HG03342 (cell line): ENCODE data around the gene CLEC1B.
A peak's percentile ranks its signal among the peaks of the same experiment; 100 is the strongest.
"Not testable (repeated sequence)": the region's sequence is repeated elsewhere in the genome, so short reads cannot be mapped to it uniquely, and the experiment has no call there.

ENCODE experiments used
- ATAC-seq: cut with Tn5 transposase; IDR thresholded peaks from one replicate; pipeline ENCODE4 v1.9.1; 2021; ENCODE audit warnings: mild to moderate bottlenecking, moderate library complexity; ENCODE audit not compliant: unreplicated experiment

The CLEC1B gene

DNA sequence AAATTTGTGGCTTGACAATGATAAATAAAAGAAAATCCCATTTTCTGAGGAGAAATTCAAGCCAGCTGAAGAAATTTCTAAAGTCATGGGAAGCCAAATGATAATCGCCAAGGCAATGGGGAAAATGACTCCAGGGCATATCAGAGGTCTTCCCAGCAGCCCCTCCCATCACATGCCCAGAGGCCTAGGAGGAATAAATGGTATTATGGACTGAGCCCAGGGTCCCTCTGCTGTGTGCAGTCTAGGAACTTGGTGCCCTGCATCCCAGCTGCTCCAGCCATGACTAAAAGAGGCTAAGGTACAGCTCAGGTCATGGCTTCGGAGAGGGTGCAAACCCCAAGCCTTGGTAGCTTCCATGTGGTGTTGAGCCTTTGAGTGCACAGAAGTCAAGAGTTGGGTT is 23.3 kb downstream of the CLEC1B start:
- ATAC-seq: no peak

DNA sequence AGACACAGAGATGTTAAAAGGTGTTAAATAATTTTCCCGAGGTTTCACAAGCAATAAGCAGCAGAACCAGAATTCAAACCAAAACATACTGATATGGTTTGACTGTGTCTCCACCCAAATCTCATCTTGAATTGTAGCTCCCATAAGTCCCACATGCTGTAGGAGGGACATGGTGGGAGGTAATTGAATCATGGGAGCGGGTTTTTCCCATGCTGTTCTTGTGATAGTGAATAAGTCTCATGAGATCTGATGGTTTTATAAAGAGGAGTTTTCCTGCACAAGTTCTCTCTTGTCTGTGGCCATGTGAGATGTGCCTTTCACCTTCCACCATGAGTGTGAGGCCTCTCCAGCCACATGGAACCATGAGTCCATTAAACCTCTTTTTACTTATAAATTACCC is 24.2 kb downstream of the CLEC1B start:
- not testable (repeated sequence) for ATAC-seq

DNA sequence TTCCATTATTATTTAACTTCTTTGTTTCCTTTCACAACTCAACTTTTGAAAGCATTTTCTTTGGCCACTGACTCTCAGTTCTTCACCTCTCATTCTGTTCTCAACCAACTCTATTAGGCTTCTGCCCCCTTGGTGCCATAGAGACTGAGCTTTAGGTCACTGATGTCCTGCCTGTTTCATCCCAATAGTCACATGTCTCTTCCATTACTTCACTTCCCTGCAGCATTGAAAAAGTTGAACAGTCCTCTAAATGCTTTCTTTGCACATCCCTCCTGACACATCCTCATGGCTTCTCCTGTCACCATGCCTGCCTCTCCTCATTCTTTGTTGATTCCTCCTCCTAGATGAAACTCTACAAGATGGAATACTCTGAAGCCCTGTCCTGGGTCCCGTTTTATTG is 25.0 kb downstream of the CLEC1B start:
- no peak for ATAC-seq

DNA sequence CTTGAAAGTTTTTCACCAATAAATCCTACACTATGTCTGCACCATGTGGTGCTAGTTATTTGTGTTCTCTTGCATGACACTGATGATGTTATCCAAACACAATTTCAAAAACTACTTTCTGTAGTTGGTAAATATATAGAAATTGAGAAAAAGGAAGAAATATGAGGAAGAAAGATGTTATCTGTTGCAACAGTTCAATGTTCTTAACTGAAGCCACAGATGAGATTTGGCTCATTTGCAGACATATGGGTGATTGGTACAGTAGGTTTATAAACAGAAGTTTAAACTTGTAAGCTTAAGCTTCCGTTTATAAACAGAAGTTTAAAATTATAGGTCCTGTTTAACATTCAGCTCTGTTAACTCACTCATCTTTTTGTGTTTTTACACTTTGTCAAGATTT is 27.7 kb downstream of the CLEC1B start, which contains the start of gene CLEC12A:
Gene CLEC12A (plus strand): TSS at position 229 of the 400 bp plus-strand sequence. CDS start 188 bp downstream, outside the sequence.
- no peak for ATAC-seq

DNA sequence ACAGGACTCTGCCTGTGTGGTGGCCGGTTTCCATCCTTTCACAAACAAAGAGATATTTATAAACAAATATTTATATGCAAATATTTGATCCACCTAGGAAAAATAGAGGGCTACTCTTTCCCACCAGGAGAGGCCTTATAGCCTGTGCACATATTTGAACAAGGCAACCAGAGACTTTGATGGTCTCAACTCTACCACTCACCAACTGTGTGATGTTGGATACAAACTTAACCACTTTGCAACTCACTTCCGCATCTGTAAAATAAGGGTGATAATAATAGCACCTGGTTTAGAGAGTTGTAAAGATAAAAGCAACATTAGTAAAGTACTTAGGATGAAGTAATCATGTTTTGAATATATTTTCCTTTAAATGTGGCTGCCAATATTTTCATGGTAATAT is 29.2 kb downstream of the CLEC1B start:
- no peak for ATAC-seq

DNA sequence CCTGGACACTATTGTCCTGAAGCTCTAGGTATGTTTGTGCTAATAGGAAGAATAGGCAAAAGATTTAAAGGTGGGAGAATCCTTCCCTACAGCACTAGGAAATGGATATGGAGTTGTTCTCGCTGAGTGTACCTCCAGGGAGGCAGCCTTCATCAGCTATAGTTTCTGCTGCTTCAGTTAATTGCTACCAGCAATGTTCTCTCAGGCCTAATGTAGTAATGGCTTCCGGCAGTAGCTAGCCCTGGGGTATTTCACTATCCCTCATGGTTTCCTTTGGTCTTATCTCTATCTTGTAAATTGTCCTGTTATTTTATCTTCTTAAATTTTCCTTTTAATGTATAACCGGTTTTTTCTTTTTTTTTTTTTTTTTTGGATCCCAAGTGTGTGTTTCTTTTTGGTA is 37.0 kb downstream of the CLEC1B start:
- ATAC-seq: no peak

DNA sequence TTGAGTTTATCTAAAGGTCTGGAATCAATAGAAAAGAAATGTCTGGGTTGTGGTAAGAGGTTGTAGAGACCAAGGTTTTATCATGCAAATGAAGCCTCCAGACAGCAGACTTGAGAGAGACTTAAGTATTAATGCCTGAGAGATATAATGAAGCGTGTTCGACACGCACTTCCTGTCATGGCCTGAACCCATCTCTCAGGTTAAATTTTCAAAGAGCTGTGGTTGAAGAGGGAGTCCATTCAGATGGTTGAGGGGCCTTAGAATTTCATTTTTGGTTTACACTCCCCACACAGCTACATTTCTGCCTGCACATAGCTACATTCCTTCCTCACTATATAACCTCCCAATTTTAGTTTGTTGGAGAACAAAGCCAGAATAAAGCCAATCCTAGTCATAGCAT is 37.8 kb downstream of the CLEC1B start:
- no peak for ATAC-seq

DNA sequence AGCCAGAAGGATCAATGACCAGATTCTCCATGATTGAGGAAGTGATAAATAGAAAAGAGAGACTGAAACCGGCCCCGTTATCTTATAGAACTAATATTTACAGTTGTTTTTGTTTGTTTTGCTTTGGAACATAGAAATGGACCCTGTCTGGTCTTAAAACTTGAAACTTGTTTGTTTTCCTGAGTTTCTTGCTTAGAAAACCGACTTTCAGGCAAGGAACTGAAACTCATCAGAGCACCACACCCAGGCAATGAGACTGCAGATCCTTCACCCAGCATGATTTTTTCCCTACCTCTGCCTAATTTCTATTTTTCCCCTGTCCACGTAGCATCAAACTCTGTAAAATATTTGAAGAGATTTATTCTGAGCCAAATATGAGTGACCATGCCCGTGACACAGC is 38.3 kb downstream of the CLEC1B start:
- ATAC-seq: no peak

DNA sequence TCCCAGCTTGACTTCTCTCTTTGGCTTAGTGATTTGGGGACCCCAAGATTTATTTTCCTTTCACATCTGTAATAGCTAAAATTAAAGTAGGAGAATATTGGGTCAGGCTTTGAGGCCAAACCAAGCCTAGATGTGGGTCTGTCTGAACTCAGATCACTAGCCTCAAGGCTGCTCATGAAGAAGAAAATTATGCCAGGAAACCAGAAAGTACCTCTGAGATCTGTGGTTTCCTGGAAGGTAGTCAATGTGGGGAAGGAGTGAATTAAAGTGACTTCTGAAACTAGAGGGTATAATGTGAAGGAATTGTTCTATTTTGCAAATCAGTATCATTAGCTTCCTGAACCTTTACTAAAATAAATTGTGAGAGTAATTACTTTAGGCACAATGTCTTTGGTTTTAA is 41.1 kb downstream of the CLEC1B start:
- ATAC-seq: no peak

DNA sequence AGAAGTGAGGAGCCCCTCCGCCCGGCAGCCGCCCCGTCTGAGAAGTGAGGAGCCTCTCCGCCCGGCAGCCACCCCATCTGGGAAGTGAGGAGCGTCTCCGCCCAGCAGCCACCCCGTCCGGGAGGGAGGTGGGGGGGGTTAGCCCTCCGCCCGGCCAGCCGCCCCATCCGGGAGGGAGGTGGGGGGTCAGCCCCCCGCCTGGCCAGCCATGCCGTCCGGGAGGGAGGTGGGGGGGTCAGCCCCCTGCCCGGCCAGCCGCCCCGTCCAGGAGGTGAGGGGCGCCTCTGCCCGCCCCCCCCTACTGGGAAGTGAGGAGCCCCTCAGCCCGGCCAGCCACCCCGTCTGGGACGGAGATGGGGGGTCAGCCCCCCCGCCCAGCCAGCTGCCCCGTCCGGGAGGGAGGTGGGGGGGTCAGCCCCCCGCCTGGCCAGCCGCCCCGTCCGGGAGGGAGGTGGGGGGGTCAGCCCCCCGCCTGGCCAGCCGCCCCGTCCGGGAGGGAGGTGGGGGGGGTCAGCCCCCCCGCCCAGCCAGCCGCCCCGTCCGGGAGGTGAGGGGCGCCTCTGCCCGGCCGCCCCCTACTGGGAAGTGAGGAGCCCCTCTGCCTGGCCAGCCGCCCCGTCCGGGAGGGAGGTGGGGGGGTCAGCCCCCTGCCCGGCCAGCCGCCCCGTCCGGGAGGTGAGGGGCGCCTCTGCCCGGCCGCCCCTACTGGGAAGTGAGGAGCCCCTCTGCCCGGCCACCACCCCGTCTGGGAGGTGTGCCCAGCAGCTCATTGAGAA is 45.8 kb downstream of the CLEC1B start:
- ATAC-seq: not testable (repeated sequence)

DNA sequence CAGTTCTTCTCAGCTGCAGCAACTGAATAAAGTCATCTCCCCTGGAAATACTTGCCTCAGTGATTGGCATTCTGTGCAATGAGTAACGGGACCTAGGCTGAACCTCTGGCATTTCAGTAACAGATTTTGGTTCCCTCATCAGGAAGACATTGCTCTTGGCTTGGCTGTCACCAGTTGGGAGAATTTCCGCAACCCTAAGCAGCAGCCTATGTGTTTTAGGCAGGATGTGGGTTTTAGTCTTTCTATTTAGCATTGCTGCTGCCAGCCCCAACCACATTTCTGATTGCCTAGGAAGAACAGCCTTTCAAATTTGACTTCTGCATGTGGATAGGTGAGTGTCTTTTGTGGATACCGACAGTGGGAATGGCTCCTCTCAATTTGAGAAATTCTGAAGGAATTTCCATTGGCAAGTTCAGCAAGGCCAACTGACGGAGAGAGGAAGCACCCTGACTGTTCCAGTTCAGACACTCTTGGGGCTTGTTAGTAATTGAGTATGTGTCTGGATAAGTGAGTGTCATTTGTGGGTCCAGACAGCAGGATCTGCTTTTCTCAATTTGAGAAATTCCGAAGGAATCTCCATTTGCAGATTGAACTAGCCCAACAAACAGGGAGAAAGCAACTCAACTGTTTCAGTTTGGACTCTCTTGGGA is 47.8 kb downstream of the CLEC1B start:
- ATAC-seq: no peak

DNA sequence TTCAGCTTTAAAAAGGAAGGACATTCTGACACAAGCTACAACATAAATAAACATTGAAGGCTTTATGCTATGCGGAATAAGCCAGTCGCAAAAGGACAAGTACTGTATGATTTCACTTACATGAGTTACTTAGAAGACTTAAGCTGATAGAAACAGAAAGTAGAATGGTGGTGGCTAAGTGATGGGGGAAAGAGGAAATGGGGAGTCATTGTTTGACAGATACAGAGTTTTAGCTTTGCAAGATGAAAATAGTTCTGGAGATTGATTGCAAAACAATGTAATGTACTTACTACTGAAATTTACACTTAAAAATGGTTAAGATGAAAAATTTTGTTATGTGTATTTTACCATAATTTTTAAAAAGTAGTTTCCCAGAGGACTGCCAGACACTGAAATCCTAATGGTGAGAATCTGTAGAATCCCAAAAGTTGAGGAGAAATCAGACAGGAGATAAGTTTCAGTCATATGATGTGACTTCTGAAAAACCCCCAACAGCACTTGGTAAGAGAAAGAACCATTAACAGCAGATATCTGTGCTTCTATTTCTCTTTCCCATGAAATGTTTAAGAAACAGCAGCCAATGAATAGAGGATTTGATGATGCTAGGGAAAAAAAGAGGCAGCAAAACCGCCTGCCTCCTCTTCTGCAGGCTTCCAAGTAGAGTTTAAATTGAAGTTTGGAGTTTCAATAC is 50.2 kb downstream of the CLEC1B start:
- ATAC-seq: peak; percentile 96

DNA sequence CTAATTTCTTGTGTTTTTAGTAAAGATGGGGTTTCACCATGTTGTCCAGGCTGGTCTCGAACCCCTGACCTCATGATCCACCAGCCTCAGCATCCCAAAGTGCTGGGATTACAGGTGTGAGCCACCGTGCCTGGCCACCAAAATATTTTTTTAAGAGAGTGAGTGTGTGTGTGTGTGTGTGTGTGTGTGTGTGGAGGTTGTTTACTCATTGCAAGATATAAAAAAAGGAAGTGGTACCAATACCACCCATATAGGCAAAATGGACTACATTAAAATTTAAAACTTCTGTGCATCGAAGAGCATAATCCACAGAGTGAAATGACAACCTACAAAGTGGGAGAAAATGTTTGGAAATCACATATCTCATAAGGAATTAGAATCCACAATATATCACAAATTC is 51.2 kb downstream of the CLEC1B start:
- ATAC-seq: no peak

DNA sequence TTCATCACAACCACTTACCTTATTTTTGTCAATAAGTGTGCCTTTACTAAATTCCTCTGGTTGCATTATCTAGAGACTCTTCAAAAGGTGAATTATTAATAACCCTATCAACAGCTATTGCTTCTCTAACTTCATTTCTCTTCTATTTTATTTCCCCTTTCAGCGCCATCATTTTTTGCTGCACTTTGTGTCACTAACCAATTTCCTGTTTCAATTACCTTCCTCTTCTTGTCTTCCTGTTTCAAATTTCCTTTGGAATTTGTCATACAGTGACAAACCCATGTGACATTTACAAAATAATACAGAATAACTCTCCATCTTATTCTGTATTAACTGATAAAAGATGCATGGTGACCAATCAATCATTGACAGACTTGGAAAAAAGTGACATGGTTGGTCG is 54.5 kb downstream of the CLEC1B start:
- no peak for ATAC-seq

DNA sequence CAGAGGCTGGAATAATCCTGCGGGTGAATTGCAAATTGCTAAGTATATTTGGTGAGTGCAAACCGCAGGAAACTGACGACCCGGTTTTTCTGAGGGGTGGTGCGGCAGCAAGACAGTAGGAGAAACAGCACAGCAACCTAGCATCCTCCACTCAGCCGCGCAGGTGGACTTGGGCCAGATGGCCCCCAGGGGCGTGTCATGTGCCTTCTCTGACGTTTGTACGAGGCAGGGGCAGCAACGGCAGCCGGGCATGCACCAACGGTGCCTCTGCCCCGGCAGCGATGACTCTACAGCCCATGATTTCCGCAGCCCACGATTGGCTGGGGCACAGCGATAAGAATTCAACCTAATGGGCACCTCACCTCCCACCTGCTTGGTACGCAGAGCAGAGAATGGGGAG is 55.7 kb downstream of the CLEC1B start:
- ATAC-seq: no peak
